Lung (tissue), 12 donors: Measurements from ENCODE around the gene GTF2A1L. TPM values are rescaled to one million over a fixed set of nuclear protein-coding genes. Genes with fewer than 3 reads are reported as not detected.

ENCODE experiments used
- ATAC-seq: fragments of 200-7000 bp; cut with Tn5 transposase; one replicate; pipeline ENCODE4 v1.9.1; 2020; ENCODE audit warnings: moderate number of reproducible peaks; ENCODE audit not compliant: insufficient read depth, low FRiP score
- DNase-seq, 3 donors: peaks; one replicate each; pipeline ENCODE4 v3.0.0-alpha.2; 2013 to 2017
- H3K27ac ChIP-seq, 2 donors: one replicate each; pipeline ENCODE4 v1.5.1; 2013; ENCODE audit warnings: mild to moderate bottlenecking in 2 of 2, moderate library complexity in 2 of 2, control low read depth in 1 of 2, inconsistent platforms in 1 of 2, low read depth in 1 of 2, low read length in 1 of 2
- H3K27me3 ChIP-seq, 3 donors: one replicate each; pipeline ENCODE4 v1.5.1; 2013; ENCODE audit warnings: low read length in 2 of 3; ENCODE audit not compliant: control insufficient read depth in 3 of 3, insufficient read depth in 3 of 3
- H3K36me3 ChIP-seq, 4 donors: one replicate each; pipeline ENCODE4 v1.5.1; 2013; ENCODE audit warnings: low read length in 4 of 4, mild to moderate bottlenecking in 1 of 4, moderate library complexity in 1 of 4; ENCODE audit not compliant: control insufficient read depth in 4 of 4, insufficient read depth in 4 of 4
- H3K4me1 ChIP-seq, 5 donors: one replicate each; pipeline ENCODE4 v1.5.1; 2013; ENCODE audit warnings: low read length in 5 of 5, mild to moderate bottlenecking in 2 of 5, moderate library complexity in 1 of 5; ENCODE audit not compliant: control insufficient read depth in 5 of 5, insufficient read depth in 5 of 5
- H3K4me3 ChIP-seq: one replicate; pipeline ENCODE4 v1.5.1; 2013; ENCODE audit warnings: mild to moderate bottlenecking, control low read depth, moderate library complexity
- H3K9ac ChIP-seq, 2 donors: one replicate each; pipeline ENCODE4 v1.5.1; 2013; ENCODE audit warnings: low read length in 2 of 2, control low read depth in 1 of 2; ENCODE audit not compliant: insufficient read depth in 1 of 2
- H3K9me3 ChIP-seq, 4 donors: one replicate each; pipeline ENCODE4 v1.5.1; 2013; ENCODE audit warnings: low read length in 3 of 4, mild to moderate bottlenecking in 1 of 4, moderate library complexity in 1 of 4; ENCODE audit not compliant: control insufficient read depth in 4 of 4, insufficient read depth in 3 of 4
- WGBS, 2 donors: extraction: QIAGEN DNeasy Blood & Tissue Kit; methylation state at CpG; one replicate each; pipeline ENCODE4 v1.1.7; 2013; 5-methylcytosine and 5-hydroxymethylcytosine counted together
- polyA plus RNA-seq, 2 donors: library from polyadenylated mRNA; stranded (reverse); fragments of 200-250 nt; gene quantifications; one replicate each; pipeline ENCODE4 v1.2.1, GENCODE V29; 2013
- total RNA-seq, 2 donors: library from RNA; depleted of rRNA in 1 of 2; stranded (reverse); fragments of >200 nt in 1 of 2; gene quantifications; one replicate each; pipeline ENCODE4 v1.2.1, GENCODE V29; 2014 to 2021
- TF ChIP-seq, protein P1 (sequence below): IDR thresholded peaks from 2 replicates; pipeline ENCODE4 v1.5.1; 2012; ENCODE audit warnings: mild to moderate bottlenecking; ENCODE audit errors: control extremely low read depth, extremely low read depth
- donor health status: control.
- donor health status: control.
- donor health status: Bipolar disorder and iron deficiency.
- donor health status: healthy.
- donor health status: DM: yes; HTN: yes; CAD: no.

GTF2A1L gene
- total and polyA plus RNA-seq, 4 donors = 0.39 to 1.6 (median 0.51) TPM; not detected in 1

DNA sequence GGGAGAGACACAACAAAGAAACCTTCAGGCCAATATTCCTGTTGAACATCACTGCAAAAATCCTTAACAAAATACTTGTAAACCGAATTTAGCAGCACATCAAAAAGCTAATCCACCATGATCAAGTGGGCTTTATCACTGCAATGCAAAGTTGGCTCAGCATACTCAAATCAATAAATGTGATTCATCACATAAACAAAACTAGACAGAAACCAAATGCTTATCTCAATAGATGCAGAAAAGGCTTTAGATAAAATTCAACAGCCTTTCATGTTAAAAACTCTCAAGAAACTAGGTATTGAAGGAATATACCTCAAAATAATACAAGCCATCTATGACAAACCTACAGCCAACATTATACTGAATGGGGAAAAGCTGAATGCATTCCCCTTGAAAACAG is 20.6 kb downstream of the GTF2A1L start:
- H3K9ac ChIP-seq = no peak overlapping the region
- H3K4me3 ChIP-seq = no peak overlapping the region
- TF ChIP-seq, protein P1, sequence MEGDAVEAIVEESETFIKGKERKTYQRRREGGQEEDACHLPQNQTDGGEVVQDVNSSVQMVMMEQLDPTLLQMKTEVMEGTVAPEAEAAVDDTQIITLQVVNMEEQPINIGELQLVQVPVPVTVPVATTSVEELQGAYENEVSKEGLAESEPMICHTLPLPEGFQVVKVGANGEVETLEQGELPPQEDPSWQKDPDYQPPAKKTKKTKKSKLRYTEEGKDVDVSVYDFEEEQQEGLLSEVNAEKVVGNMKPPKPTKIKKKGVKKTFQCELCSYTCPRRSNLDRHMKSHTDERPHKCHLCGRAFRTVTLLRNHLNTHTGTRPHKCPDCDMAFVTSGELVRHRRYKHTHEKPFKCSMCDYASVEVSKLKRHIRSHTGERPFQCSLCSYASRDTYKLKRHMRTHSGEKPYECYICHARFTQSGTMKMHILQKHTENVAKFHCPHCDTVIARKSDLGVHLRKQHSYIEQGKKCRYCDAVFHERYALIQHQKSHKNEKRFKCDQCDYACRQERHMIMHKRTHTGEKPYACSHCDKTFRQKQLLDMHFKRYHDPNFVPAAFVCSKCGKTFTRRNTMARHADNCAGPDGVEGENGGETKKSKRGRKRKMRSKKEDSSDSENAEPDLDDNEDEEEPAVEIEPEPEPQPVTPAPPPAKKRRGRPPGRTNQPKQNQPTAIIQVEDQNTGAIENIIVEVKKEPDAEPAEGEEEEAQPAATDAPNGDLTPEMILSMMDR = no peak
- no peaks in the 10 kb centered on the region for H3K36me3 ChIP-seq
- no peak overlapping the region for H3K27ac ChIP-seq
- no peak for ATAC-seq
- no peak for DNase-seq
- WGBS, 2 donors = 52 to 70% methylated on average over 1 of the region's 1 CpG
- H3K4me1 ChIP-seq = no peaks in the 10 kb centered on the region
- H3K27me3 ChIP-seq = no peaks in the 10 kb centered on the region
- H3K9me3 ChIP-seq = peaks cover 0 to 6% (median 0%) of the 10 kb centered on the region in 4 donors

GRCh38 chr2:48651158-48651790 is 33.6 kb downstream of the GTF2A1L start:
- Histone ChIP-seq H3K9me3 (no peaks in the 10 kb centered on the region), H3K27ac (no peak overlapping the region), H3K9ac (no peak overlapping the region), H3K4me3 (no peak overlapping the region), H3K27me3 (no peaks in the 10 kb centered on the region), H3K36me3 (no peaks in the 10 kb centered on the region), H3K4me1 (peaks cover 0 to 6% (median 0%) of the 10 kb centered on the region in 5 donors)
- ATAC-seq = no peak
- WGBS, 2 donors = 43 to 52% methylated on average over 4 of the region's 4 CpGs
- DNase-seq = peak in 2 of 3 donors; percentile 50 to 61
- TF ChIP-seq, protein P1 = no peak

DNA sequence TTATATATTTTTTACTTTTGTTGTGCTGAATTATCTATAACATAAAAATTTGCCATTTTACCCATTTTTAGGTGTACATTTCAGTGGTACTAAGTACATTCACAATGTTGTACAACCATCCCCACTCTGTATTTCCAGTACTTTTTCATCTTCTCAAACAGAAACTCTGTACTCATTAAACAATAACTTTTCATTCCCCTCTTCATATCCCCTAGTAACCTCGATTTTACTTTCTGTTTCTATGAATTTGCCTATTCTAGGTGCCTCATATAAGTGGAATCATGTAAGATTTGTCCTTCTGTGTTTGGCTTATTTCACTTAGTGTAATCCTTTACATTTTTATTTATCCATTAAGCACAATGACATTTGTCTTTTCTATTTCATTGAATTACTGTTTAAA is 51.3 kb downstream of the GTF2A1L start:
- DNase-seq (no peak), ATAC-seq (no peak)
- H3K27me3 ChIP-seq = no peaks in the 10 kb centered on the region
- H3K4me1 ChIP-seq = no peaks in the 10 kb centered on the region
- no peak overlapping the region for H3K27ac ChIP-seq
- H3K4me3 ChIP-seq = no peak overlapping the region
- TF ChIP-seq, protein P1 = no peak
- H3K9ac ChIP-seq = no peak overlapping the region
- 52 to 76% methylated on average over 1 of the region's 1 CpG for WGBS, 2 donors
- no peaks in the 10 kb centered on the region for H3K36me3 ChIP-seq
- H3K9me3 ChIP-seq = no peaks in the 10 kb centered on the region

- no peak overlapping the region for H3K4me3 ChIP-seq
- 91 to 93% methylated on average over 4 of the region's 4 CpGs for WGBS, 2 donors
- H3K27ac ChIP-seq = no peak overlapping the region
- no peaks in the 10 kb centered on the region for H3K27me3 ChIP-seq
- H3K9ac ChIP-seq = no peak overlapping the region
- DNase-seq = no peak
- no peaks in the 10 kb centered on the region for H3K4me1 ChIP-seq
- TF ChIP-seq, protein P1 = no peak
- no peaks in the 10 kb centered on the region for H3K36me3 ChIP-seq
- ATAC-seq = no peak
- no peaks in the 10 kb centered on the region for H3K9me3 ChIP-seq
These were observed 55.9 kb downstream of the GTF2A1L start for GRCh38 chr2:48673581-48673980.
